HG02981 (cell line): ENCODE measurements around the gene BOLA1.
"Not testable (repeated sequence)": the region's sequence is repeated elsewhere in the genome, so short reads cannot be mapped to it uniquely, and the experiment has no call there.

ENCODE experiments used
- ATAC-seq: cut with Tn5 transposase; IDR thresholded peaks from one replicate; pipeline ENCODE4 v1.9.1; 2021; ENCODE audit warnings: mild to moderate bottlenecking, moderate library complexity; ENCODE audit not compliant: unreplicated experiment

The BOLA1 gene

GRCh38 chr1:149899460-149900284 is at the start of gene BOLA1:
Gene BOLA1, plus strand, starts transcription at chr1:149899568. Its CDS starts 492 bp downstream, at chr1:149900060.
- ATAC-seq = peak; percentile 89

GRCh38 chr1:149849947-149850360 is 49.4 kb upstream of the BOLA1 start:
- ATAC-seq = no peak

- ATAC-seq = peak; percentile 53
Measured at GRCh38 chr1:149850732-149851345, 48.5 kb upstream of the BOLA1 start.

GRCh38 chr1:149851585-149852213 is 47.7 kb upstream of the BOLA1 start:
- peak; percentile 40 for ATAC-seq

GRCh38 chr1:149852263-149852662 is 47.1 kb upstream of the BOLA1 start:
- peak; percentile 27 for ATAC-seq

DNA sequence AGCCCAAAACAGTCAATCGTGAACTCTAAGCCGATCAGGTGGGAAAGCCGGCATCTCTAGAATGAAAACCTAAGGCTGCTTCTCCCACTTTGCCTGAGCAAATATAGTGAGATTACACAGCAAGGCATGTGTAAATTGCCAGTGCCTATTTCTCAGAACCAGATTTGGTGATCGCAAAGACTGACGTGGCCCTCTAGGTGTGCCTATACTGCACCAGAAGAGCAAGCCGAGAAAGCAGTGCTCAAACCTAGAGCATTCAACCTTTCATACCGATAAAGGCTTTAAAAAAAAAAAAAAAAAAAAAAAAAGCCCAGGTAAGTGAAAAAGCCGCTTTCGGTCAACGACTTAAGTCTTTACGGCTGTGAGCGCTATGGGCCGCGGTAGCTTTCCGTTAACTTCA is 39.1 kb upstream of the BOLA1 start:
- ATAC-seq = peak; percentile 3

GRCh38 chr1:149860684-149861496 is 38.5 kb upstream of the BOLA1 start:
- ATAC-seq = peak; percentile 58

DNA sequence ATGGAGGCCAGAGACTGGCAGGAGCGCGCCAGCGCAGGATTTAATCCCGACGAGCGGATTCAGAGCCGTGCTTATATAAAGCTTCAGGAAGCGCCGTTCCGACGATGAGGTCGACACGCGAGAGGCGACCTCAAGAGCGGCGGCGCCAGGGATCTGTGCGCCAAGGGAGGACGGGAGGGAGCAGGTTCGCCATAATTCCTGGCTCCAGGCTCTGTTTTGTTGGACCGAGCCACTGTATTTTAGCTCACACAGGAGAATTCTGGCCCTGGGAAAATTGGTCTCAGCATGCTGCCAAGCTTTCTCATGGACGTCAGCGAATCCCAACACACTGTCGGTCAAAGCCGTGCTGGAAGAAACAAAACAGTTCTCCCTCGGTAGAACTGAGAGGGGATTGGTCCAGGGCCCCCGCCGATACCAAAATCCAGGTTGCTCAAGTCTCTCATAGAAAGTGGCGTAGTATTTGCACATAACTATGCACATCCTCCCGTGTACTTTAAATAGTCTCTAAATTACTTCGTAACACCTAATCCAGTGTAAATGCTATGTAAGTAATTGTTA is 37.8 kb upstream of the BOLA1 start:
- ATAC-seq = not testable (repeated sequence)

GRCh38 chr1:149866887-149867286 is 32.5 kb upstream of the BOLA1 start:
- not testable (repeated sequence) for ATAC-seq

GRCh38 chr1:149873060-149873459 is 26.3 kb upstream of the BOLA1 start:
- ATAC-seq = not testable (repeated sequence)

- ATAC-seq = no peak
Measured at GRCh38 chr1:149877211-149877946, 22.0 kb upstream of the BOLA1 start.

- no peak for ATAC-seq
Measured at GRCh38 chr1:149879556-149879955, 19.8 kb upstream of the BOLA1 start.

DNA sequence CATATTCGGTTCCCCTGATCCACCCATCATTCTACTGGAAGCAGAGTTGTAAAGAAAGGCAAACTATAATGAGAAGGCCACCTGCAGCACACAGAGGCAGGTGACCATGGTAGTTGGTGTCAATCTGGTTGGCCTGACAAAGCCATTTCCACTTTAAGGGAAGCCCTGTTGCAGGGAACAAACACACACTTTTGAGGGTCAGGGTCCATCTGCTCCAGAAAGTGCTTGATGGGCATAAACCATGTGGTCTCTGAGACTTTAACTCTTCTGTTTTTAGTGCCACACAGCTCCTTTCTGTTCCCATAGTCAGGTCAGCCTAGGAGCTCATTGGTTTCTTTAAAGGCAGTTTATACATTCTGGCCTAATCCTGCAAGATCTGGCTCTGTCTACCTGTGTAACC is 17.5 kb upstream of the BOLA1 start:
- ATAC-seq = no peak

GRCh38 chr1:149883598-149884247 is 15.6 kb upstream of the BOLA1 start:
- ATAC-seq = no peak

DNA sequence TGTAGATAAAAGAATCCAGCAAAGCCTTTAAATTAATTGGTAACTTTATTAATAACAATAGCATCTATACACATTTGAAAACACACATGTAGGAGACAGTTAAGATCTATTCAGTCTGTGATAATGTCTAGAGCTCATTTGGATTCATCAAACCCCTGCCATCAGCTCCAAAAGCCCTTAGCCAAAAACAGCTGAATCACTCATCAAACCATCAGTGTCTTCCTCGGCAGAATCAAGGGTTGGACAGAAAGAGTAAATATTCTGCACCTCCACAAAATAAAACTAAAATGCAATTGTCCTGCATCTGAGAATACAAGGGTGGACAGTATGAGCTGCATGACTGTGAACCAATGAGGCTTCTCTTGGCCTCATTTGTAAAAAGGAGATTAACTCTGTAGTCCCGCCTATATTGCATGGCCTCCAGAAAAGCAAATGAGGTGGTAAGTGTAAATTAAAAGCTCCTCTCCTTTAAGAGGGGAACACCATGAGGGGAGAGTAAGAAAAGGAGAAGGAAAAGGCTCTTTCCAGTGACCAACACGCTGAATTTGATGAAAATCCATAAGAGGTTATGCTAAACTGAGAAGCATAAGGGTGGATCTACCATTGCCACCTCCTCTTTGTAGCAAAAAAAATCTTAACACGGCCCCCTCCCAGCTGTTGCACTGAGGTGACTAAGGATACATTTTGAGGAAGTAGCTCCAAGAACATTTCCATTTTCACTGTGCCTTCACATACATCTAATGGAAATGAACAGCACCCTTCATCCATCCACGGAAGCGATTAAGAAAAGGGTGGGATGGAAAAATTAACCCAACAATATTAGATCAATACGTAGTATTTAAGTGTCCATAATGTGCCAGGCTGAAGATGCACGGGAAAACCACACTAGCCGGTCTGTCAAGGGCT is 14.7 kb upstream of the BOLA1 start:
- no peak for ATAC-seq

DNA sequence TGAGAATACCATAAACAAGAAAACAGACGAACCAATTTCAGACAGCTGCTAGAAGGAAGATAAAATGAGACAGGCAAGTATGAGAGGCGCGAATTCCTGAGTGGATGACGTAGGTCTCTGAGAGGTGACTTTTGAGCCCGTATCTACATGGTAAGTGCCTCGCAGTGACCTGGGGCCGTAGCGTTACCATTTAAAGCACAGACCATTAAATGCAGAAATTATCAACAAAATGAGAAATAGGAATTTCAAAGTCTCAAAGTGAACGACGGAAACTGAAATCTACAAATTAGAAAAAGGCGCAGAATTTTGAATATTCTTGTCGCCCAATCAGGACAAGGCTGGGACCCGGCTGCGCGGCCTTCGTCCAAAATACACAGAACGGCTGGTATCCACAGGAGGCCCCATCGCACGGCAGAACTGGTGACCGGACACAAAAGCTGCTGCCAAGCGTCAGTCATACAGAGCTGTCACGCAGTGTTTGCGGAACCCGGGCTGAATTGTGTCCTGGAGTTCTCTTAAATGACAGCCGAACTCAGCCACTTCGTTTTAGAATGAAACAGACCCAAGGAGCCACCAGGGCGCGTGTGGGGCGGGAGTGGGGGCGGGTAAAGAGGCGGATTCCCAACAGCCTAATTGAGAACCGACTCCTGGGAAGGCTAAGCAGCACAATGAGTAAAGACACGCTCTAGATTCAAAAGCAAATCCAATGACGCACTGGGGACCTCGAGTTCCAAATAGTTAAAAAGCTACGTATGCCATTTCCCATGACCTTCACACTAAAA is 13.8 kb upstream of the BOLA1 start:
- no peak for ATAC-seq

GRCh38 chr1:149886121-149886395 is 13.3 kb upstream of the BOLA1 start:
- not testable (repeated sequence) for ATAC-seq
